Fibroblast of lung (primary cell): ENCODE measurements around the gene ZCCHC4.

Source experiments
- CTCF ChIP-seq, 2 donors: IDR thresholded peaks in 1 of 2; conservative IDR thresholded peaks in 1 of 2; 1 replicate in 1 of 2; 2 replicates in 1 of 2; pipeline ENCODE4 v1.5.1; 2011 to 2012; ENCODE audit warnings: low read length in 2 of 2, control low read depth in 1 of 2, inconsistent platforms in 1 of 2, low read depth in 1 of 2, mild to moderate bottlenecking in 1 of 2
- EZH2 ChIP-seq: IDR thresholded peaks from 2 replicates; pipeline ENCODE4 v1.5.1; 2012; ENCODE audit warnings: low read length, control low read depth, mild to moderate bottlenecking; ENCODE audit errors: missing control alignments

- TF ChIP-seq EZH2: no peak
- TF ChIP-seq CTCF (conservative IDR thresholded peaks at IDR 0.05 in 1 of 2, IDR thresholded peaks at IDR 0.05 in 1 of 2; ENCODE audit: low read depth in 1 of 2, low read length in 2 of 2): no peak
Observed at GRCh38 chr4:25291158-25291733, 21.3 kb upstream of the ZCCHC4 start.
